AG09319 (cell line): Measurements from ENCODE around the gene HEPHL1.
"Not testable (repeated sequence)": the region's sequence is repeated elsewhere in the genome, so short reads cannot be mapped to it uniquely, and the experiment has no call there.

ENCODE experiments used
- DNase-seq: peaks from one replicate; pipeline ENCODE4 v3.0.0-alpha.2; 2010; ENCODE audit warnings: low read depth; ENCODE audit errors: extremely low read depth
- TF ChIP-seq, protein P1 (sequence below): IDR thresholded peaks from 2 replicates; pipeline ENCODE4 v1.5.1; 2011; ENCODE audit warnings: low read depth, mild to moderate bottlenecking, inconsistent platforms, low read length, moderate library complexity

HEPHL1 gene

DNA sequence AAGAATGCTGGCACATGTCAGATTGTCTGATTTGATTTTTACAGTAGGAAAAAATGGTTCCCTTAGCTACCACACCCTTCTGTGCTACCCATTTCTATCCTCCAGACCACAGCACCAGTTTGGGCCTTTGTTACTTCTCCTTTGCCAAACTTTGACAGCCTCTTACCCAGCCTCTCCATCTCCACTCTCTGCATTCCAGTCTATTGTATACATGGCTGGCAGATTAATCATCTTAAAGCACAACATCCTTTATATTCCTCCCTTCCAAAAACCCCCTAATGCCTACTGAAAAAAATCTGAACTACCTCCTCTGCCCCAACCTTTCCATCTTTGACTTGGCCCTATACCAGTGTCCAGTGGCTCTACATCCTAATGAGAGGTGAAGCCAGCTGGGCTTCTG, 96.7 kb downstream of the HEPHL1 start:
- no peak for DNase-seq
- TF ChIP-seq, protein P1, sequence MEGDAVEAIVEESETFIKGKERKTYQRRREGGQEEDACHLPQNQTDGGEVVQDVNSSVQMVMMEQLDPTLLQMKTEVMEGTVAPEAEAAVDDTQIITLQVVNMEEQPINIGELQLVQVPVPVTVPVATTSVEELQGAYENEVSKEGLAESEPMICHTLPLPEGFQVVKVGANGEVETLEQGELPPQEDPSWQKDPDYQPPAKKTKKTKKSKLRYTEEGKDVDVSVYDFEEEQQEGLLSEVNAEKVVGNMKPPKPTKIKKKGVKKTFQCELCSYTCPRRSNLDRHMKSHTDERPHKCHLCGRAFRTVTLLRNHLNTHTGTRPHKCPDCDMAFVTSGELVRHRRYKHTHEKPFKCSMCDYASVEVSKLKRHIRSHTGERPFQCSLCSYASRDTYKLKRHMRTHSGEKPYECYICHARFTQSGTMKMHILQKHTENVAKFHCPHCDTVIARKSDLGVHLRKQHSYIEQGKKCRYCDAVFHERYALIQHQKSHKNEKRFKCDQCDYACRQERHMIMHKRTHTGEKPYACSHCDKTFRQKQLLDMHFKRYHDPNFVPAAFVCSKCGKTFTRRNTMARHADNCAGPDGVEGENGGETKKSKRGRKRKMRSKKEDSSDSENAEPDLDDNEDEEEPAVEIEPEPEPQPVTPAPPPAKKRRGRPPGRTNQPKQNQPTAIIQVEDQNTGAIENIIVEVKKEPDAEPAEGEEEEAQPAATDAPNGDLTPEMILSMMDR, result no peak

DNA sequence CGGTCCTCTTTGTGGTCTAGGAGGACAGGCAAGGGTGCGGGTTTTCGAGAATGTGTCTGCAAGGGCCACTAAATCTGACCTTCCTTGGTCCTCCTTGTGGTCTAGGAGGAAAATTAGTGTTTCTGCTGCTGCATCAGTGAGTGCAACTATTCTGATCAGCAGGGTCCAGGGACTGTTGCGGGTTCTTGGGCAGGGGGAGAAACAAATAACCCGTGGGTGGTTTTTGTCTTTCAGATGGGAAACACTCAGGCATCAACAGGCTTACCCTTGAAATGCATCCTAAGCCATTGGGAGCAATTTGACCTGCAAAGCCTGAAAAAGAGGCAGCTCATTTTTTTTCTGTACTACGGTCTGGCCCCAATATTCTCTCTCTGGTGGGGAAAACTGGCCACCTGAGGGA, 98.5 kb downstream of the HEPHL1 start:
- not testable (repeated sequence) for DNase-seq

DNA sequence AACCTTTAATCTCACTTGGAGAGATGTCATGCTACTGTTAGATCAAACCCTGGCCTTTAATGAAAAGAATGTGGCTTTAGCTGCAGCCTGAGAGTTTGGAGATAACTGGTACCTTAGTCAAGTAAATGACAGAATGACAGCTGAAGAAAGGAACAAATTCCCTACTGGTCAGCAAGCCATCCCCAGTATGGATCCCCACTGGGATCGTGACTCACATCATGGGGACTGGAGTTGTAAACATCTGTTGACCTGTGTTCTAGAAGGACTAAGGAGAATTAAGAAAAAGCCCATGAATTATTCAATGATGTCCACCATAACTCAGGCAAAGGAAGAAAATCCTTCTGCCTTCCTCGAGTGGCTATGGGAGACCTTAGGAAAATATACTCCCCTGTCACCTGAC, 99.4 kb downstream of the HEPHL1 start:
- not testable (repeated sequence) for DNase-seq

DNA sequence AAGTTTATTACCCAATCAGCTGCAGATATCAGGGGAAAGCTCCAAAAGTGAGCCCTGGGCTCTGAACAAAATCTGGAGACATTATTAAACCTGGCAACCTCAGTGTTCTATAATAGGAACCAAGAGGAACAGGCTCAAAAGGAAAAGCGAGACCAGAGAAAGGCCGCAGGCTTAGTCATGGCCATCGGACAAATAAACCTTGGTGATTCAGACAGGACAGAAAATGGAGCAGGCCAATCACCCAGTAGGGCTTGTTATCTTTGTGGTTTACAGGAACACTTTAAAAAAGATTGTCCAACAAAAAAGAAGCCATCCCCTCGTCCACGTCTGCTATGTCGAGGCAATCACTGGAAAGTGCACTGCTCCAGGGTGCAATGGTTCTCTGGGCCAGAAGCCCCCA, 99.8 kb downstream of the HEPHL1 start:
- TF ChIP-seq, protein P1, result no peak
- DNase-seq, result no peak

DNA sequence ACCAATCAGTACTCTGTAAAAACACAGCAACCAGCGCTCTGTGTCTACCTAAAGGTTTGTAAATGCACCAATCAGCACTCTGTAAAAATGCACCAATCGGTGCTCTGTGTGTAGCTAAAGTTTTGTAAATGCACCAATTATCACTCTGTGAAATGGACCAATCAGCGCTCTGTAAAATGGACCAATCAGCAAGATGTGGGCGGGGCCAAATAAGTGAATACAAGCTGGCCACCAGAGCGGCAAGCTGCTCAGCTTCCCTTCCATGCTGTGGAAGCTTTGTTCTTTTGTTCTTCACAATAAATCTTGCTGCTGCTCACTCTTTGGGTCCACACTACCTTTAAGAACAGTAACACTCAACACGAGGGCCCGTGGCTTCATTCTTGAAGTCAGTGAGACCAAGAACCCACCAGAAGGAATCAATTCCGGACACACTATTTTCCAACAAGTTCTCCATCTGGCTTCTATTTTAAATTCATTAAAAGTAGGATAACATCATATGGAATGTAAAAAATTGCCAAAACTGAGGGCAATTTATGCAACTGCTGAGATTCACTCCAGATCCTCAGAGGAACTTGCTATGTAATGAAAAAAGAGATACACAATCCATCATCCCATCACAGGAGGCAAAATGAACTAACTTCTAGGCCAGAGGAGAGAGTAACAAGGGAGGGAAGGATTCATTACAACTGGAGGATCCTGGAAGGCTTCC, 104.4 kb downstream of the HEPHL1 start:
- no peak for DNase-seq
- TF ChIP-seq, protein P1, result no peak

DNA sequence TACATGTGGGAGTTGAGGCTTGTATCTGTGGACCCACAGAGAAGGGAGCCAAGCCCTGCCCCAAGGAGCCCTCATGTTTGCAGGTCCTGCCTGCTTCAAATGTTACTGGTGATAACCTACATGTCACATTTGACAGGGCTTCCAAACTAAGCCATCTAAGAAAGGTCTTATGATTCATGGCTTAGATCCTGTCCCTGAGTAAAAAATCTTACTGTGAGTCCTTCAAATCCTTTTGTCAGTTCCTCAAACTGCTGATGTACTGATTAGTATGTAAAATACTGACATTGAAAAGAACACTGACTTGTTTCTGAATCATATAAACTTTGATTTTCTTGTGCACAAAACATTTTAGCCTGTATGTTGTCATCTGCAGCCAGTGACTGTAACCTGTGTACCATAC, 106.5 kb downstream of the HEPHL1 start:
- DNase-seq, result no peak
- TF ChIP-seq, protein P1, result no peak

DNA sequence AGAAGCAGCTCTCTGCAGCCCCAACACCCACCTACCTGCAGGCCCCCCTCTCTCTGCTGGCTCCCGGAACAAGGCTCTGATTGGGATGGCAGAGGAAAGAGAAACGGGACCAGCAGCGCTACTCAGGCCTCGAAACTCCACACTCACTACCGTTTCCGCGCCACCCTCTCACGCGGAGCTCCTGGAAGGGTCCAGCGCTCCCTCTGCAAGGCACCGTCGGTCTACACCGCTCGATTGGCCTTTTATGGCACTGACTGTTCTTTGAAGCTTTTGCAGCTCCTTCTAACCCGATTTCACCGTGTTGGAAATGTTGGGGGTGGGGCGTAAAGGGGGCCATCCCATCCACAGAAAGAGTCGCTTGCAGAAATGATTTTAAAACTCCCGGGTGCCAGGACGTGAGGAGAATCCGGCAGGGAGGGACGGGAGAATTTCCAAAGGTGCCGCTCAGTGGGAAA, 107.2 kb downstream of the HEPHL1 start:
- DNase-seq, result no peak
- TF ChIP-seq, protein P1, result no peak

DNA sequence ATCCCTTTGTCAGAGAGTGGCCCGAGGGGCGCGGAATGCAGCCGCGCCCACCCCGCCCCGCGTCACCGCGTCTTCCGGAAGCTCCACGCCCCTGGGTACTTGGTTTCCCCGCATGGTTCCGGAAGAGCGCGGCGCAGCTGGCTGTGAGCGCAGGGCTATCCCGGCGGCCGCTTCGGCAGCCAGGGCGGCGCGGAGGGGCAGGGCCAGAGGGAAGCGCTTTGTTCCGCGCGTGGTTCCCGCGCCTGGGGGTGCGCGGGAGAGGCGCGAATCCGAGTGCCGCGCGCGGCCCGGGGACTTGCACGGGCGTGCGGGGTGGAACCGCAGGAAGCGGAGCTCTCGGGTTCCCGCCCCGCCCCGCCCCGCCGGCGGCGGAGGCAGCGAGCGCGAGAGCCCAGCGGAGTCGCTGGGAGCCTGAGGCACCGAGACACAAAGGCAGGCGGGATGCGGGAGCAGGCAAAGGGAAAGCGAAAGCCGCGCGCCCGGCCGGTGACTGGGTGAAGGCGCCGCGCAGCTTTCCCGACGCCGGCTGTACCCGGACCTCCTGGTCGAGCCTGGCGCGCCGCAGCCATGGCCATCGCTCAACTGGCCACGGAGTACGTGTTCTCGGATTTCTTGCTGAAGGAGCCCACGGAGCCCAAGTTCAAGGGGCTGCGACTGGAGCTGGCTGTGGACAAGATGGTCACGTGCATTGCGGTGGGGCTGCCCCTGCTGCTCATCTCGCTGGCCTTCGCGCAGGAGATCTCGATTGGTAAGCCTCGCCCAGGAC, 107.8 kb downstream of the HEPHL1 start, which contains the start of gene PANX1:
PANX1 (plus strand) TSS at position 96 of the 766 bp plus-strand sequence; CDS start at position 568, 472 bp downstream.
- TF ChIP-seq, protein P1, result no peak
- peak; percentile 54 for DNase-seq
